Caco-2 (cell line): ENCODE measurements around the gene GAREM2. TPM values are rescaled to one million over a fixed set of nuclear protein-coding genes. Genes with fewer than 3 reads are reported as not detected.

ENCODE experiments used
- BruUV-seq: library from RNA; stranded (reverse); fragments of 400-500 nt; replicated peaks from 2 replicates; lab custom pipeline; 2021; lab: Mats Ljungman, UMichigan
- CTCF ChIA-PET: fragments of 300-600 bp; sonication (Branson Sonifier 250); formaldehyde crosslinking; loops from one replicate; lab custom pipeline; 2022; ENCODE audit warnings: antibody characterized with exemption; lab: Charles Lee
- POLR2A ChIA-PET: fragments of 300-600 bp; sonication (Branson Sonifier 250); formaldehyde crosslinking; loops from one replicate; lab custom pipeline; 2022; ENCODE audit warnings: antibody characterized with exemption; lab: Charles Lee
- DNase-seq, 2 experiments: peaks; one replicate each; pipeline versions ENCODE4 v3.0.0 to v3.0.0-alpha.2; 2020 to 2022
- H3K27me3 ChIP-seq: replicated peaks from 2 replicates; pipeline ENCODE4 v1.6.0; 2011; ENCODE audit warnings: low read length; ENCODE audit not compliant: control insufficient read depth, insufficient read depth
- H3K36me3 ChIP-seq: 2 replicates; pipeline ENCODE4 v1.5.1; 2011; ENCODE audit warnings: low read length; ENCODE audit not compliant: control insufficient read depth, insufficient read depth
- H3K4me1 ChIP-seq: fragments of 250-450 bp; sonication (Bioruptor Pico); 2 replicates; pipeline ENCODE4 v1.5.1; 2020; ENCODE audit warnings: mild to moderate bottlenecking
- H3K4me3 ChIP-seq: 2 replicates; pipeline ENCODE4 v1.5.1; 2011; ENCODE audit warnings: low read depth, mild to moderate bottlenecking, control low read depth, low read length
- H3K9me3 ChIP-seq: fragments of 250-450 bp; sonication (Bioruptor Pico); 2 replicates; pipeline ENCODE4 v1.5.1; 2020; ENCODE audit warnings: mild to moderate bottlenecking, moderate library complexity
- H3K27ac Mint-ChIP-seq: one replicate; pipeline ENCODE4 v1.8.0; 2022; ENCODE audit warnings: mixed read lengths; ENCODE audit not compliant: unreplicated experiment
- H3K27me3 Mint-ChIP-seq: one replicate; pipeline ENCODE4 v1.8.0; 2022; ENCODE audit warnings: mixed read lengths; ENCODE audit not compliant: insufficient read depth, unreplicated experiment
- H3K36me3 Mint-ChIP-seq: one replicate; pipeline ENCODE4 v1.8.0; 2022; ENCODE audit warnings: mild to moderate bottlenecking, mixed read lengths; ENCODE audit not compliant: insufficient read depth, unreplicated experiment
- H3K4me1 Mint-ChIP-seq: one replicate; pipeline ENCODE4 v1.8.0; 2022; ENCODE audit warnings: low read depth, mixed read lengths; ENCODE audit not compliant: unreplicated experiment
- H3K4me3 Mint-ChIP-seq: one replicate; pipeline ENCODE4 v1.8.0; 2022; ENCODE audit warnings: mild to moderate bottlenecking, moderate library complexity, mixed read lengths; ENCODE audit not compliant: unreplicated experiment
- H3K9me3 Mint-ChIP-seq: one replicate; pipeline ENCODE4 v1.8.0; 2022; ENCODE audit warnings: mixed read lengths; ENCODE audit not compliant: unreplicated experiment
- CTCF ChIP-seq, 2 experiments: fragments of 200-600 bp in 1 of 2; IDR thresholded peaks; 1 replicate in 1 of 2; 2 replicates in 1 of 2; pipeline versions ENCODE4 v1.5.1 to v1.8.0; 2011 to 2022; ENCODE audit warnings: antibody characterized with exemption in 1 of 2, control low read depth in 1 of 2, inconsistent platforms in 1 of 2, low read depth in 1 of 2, low read length in 1 of 2, mild to moderate bottlenecking in 1 of 2, moderate library complexity in 1 of 2; ENCODE audit not compliant: insufficient read depth in 1 of 2, severe bottlenecking in 1 of 2, unreplicated experiment in 1 of 2
- intact Hi-C: fragments of 100-400 bp; cut with micrococcal nuclease; formaldehyde crosslinking; loops from one replicate; pipeline ENCODE4 v1.10.0; 2022; ENCODE audit not compliant: unreplicated experiment
- total RNA-seq: library from RNA; stranded (reverse); gene quantifications from 2 replicates; pipeline ENCODE4 v1.2.3, GENCODE V29; 2022

Gene GAREM2
- total RNA-seq, 1 experiment from 2014 or later: 23.6 TPM

- POLR2A ChIA-PET: no interaction called here
- Mint-ChIP-seq H3K4me3 (no peak overlapping the region), H3K4me1 (peaks cover 19% of the 10 kb centered on the region), H3K27ac (no peak overlapping the region), H3K36me3 (peaks cover 44% of the 10 kb centered on the region), H3K9me3 (no peaks in the 10 kb centered on the region), H3K27me3 (no peaks in the 10 kb centered on the region)
- H3K4me3 ChIP-seq: no peak overlapping the region
- H3K9me3 ChIP-seq: no peaks in the 10 kb centered on the region
- H3K4me1 ChIP-seq: 0 out of 2 replicates have a peak, but pooled peaks cover 11% of the 10 kb centered on the region
- no peaks in the 10 kb centered on the region for H3K27me3 ChIP-seq
- no peak for DNase-seq
- no TSS peak for BruUV-seq
- CTCF ChIA-PET: no interaction called here
- H3K36me3 ChIP-seq: no peaks in the 10 kb centered on the region
- no peak for TF ChIP-seq CTCF (IDR thresholded peaks at IDR 0.05; ENCODE audit: insufficient read depth in 1 of 2, low read depth in 1 of 2, low read length in 1 of 2, severe bottlenecking in 1 of 2, unreplicated experiment in 1 of 2)
- intact Hi-C loops: no loop called here
Observed at GRCh38 chr2:26139269-26140183, 33.4 kb upstream of the GAREM2 start.

- H3K36me3 ChIP-seq: no peaks in the 10 kb centered on the region
- no peak overlapping the region for H3K4me3 Mint-ChIP-seq
- CTCF ChIA-PET: interaction anchor here (0.6 to 5.6 kb wide), 2 partner anchors 34 to 150 kb away, joined by 6 to 28 read pairs; no protein-coding TSS in a partner anchor
- H3K4me1 Mint-ChIP-seq: peaks cover 12% of the 10 kb centered on the region
- no peak overlapping the region for H3K27ac Mint-ChIP-seq
- peaks cover 31% of the 10 kb centered on the region for H3K36me3 Mint-ChIP-seq
- POLR2A ChIA-PET: no interaction called here
- H3K9me3 Mint-ChIP-seq: no peaks in the 10 kb centered on the region
- no peaks in the 10 kb centered on the region for H3K9me3 ChIP-seq
- 0 out of 2 replicates have a peak, but pooled peaks cover 11% of the 10 kb centered on the region for H3K4me1 ChIP-seq
- no peak for TF ChIP-seq CTCF (IDR thresholded peaks at IDR 0.05; ENCODE audit: insufficient read depth in 1 of 2, low read depth in 1 of 2, low read length in 1 of 2, severe bottlenecking in 1 of 2, unreplicated experiment in 1 of 2)
- H3K27me3 Mint-ChIP-seq: no peaks in the 10 kb centered on the region
- no peaks in the 10 kb centered on the region for H3K27me3 ChIP-seq
- no peak overlapping the region for H3K4me3 ChIP-seq
- DNase-seq: no peak
- no TSS peak for BruUV-seq
- intact Hi-C loops: no loop called here
Observed at GRCh38 chr2:26141145-26141769, 31.6 kb upstream of the GAREM2 start.

- H3K36me3 Mint-ChIP-seq: peaks cover 17% of the 10 kb centered on the region
- Histone ChIP-seq H3K4me1 (0 out of 2 replicates have a peak, but pooled peaks cover 11% of the 10 kb centered on the region), H3K4me3 (no peak overlapping the region), H3K36me3 (no peaks in the 10 kb centered on the region), H3K27me3 (no peaks in the 10 kb centered on the region), H3K9me3 (no peaks in the 10 kb centered on the region)
- no peaks in the 10 kb centered on the region for H3K27me3 Mint-ChIP-seq
- no peak overlapping the region for H3K4me3 Mint-ChIP-seq
- H3K27ac Mint-ChIP-seq: peak overlapping the region; percentile 57
- ChIA-PET CTCF (interaction anchor here (0.6 to 5.6 kb wide), 4 partner anchors 56 to 194 kb away, joined by 3 to 28 read pairs (median 4); no protein-coding TSS in a partner anchor), POLR2A (interaction anchor here (1.0 kb wide), 1 partner anchor 108 kb away, joined by 4 read pairs; no protein-coding TSS in a partner anchor)
- intact Hi-C loops: no loop called here
- TF ChIP-seq CTCF (IDR thresholded peaks at IDR 0.05; ENCODE audit: insufficient read depth in 1 of 2, low read depth in 1 of 2, low read length in 1 of 2, severe bottlenecking in 1 of 2, unreplicated experiment in 1 of 2): no peak
- peaks cover 18% of the 10 kb centered on the region for H3K4me1 Mint-ChIP-seq
- H3K9me3 Mint-ChIP-seq: no peaks in the 10 kb centered on the region
- BruUV-seq: no TSS peak
- no peak for DNase-seq
Observed at GRCh38 chr2:26144031-26144430, 28.9 kb upstream of the GAREM2 start.
